ENCODE measurements around the gene GTF3C1.
"Not testable (repeated sequence)": the region's sequence is repeated elsewhere in the genome, so short reads cannot be mapped to it uniquely, and the experiment has no call there.

GTF3C1 gene

DNA sequence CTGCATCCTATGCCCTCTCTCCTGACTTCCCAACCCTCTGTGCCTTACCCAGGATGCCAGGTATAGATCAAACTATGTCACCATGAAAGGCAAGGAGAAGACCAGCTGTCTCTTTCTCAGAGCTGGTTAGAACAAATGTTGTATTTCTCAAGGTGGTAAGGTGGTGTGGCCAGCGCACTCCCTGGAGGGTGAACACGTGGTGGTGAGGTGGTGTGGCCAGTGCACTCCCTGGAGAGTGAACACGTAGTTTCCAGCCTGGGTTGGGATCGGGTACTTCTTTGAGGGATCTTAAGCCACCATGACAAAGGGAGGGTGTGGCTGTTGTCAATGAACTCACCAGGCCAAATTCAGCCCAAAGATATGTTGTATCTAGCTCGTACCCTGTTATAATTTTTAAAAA is 27.0 kb upstream of the GTF3C1 start:
- H3K27me3 Mint-ChIP-seq (ENCODE audit: low read depth), result no peaks in the 10 kb centered on the region
- DNase-seq (ENCODE audit: low spot score), result no peak
- no peak overlapping the region for H3K4me3 Mint-ChIP-seq
- no peaks in the 10 kb centered on the region for H3K9me3 Mint-ChIP-seq
- H3K36me3 Mint-ChIP-seq (ENCODE audit: low read depth), result peaks cover 3% of the 10 kb centered on the region
- no peak overlapping the region for H3K27ac Mint-ChIP-seq
- H3K4me1 Mint-ChIP-seq (ENCODE audit: low read depth), result peaks cover 13% of the 10 kb centered on the region

DNA sequence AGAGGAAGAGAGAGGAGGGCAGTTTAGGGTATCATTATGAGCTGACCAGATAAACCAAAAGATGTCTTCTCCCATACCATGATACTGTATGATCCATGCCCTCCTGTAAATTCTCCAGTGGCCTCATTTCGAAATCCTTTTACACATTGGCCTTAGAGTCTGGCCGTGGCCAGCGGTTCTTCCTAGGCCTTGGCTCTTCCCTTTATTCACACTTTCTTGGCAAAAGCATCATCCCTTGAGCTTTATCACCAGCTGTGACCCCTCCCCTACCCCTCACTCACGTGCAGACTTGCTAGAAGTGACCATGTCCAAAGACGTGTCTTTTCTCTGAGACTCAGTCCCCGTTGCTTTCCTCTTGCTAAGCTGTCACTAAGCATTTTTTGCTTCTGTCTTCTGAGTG is 23.0 kb upstream of the GTF3C1 start:
- H3K4me1 Mint-ChIP-seq (ENCODE audit: low read depth), result no peaks in the 10 kb centered on the region
- H3K36me3 Mint-ChIP-seq (ENCODE audit: low read depth), result peaks cover 3% of the 10 kb centered on the region
- H3K9me3 Mint-ChIP-seq, result no peaks in the 10 kb centered on the region
- H3K27me3 Mint-ChIP-seq (ENCODE audit: low read depth), result no peaks in the 10 kb centered on the region
- no peak overlapping the region for H3K4me3 Mint-ChIP-seq
- no peak for DNase-seq (ENCODE audit: low spot score)
- no peak overlapping the region for H3K27ac Mint-ChIP-seq

DNA sequence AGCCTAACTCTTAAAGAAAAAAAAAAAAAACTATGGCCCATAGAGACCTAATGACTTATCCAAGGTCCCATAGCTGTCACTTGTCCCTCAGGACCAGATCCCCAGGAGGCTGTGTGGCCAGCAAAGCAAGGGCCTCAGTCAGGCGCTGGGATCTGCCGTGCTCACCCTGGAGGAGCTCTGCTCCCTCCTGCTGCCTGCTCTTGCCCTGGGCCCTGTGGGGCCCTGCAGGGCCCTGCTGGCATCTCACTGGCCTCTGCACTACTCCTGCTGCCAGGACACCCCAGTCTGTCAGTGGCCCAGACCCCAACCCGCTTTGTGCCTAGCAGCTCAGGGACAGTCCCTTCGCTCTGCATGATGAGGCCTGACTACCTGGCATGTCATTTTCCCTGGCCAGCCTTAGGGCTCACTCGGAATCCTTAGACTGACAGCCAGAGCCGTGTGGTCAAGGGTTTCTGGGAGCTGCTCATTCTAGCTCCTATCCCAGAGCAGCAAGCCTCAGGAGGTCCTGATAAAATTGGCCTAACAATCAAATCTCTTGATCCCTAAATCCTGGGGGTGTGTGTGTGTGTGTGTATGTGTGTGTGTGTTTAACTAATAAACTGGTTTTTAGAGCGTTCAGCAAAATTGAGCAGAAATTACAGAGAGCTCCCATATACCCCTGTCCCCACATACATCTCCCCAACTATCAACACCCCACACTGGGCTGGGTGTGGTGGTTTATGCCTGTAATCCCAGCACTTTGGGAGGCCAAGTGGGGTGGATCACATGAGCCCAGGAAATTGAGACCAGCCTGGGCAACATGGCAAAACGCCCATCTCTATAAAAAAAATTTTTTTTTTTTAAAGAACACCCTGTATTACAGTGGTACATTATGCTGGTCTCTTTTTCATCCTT is 22.0 kb upstream of the GTF3C1 start:
- Mint-ChIP-seq H3K27me3 (ENCODE audit: low read depth) (no peaks in the 10 kb centered on the region), H3K9me3 (no peaks in the 10 kb centered on the region), H3K4me1 (ENCODE audit: low read depth) (peaks cover 2% of the 10 kb centered on the region), H3K4me3 (no peak overlapping the region), H3K36me3 (ENCODE audit: low read depth) (peaks cover 1% of the 10 kb centered on the region), H3K27ac (no peak overlapping the region)
- no peak for DNase-seq (ENCODE audit: low spot score)

DNA sequence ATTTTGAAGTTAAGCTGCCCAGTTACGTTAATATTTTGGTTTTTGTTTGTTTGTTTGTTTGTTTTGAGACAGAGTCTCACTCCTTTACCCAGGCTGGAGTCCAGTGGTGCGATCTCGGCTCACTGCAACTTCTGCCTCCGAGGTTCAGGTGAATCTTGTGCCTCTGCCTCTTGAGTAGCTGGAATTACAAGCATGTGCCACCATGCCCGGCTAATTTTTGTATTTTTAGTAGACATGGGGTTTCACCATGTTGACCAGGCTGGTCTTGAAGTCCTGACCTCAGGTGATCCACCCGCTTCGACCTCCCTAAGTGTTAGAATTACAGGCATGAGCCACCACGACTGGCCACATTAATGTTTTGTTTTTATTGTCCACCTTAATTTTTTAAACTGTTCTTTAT is 21.3 kb upstream of the GTF3C1 start:
- H3K36me3 Mint-ChIP-seq (ENCODE audit: low read depth); H3K4me1 Mint-ChIP-seq (ENCODE audit: low read depth); H3K27ac Mint-ChIP-seq; H3K9me3 Mint-ChIP-seq; DNase-seq (ENCODE audit: low spot score); H3K27me3 Mint-ChIP-seq (ENCODE audit: low read depth); H3K4me3 Mint-ChIP-seq: not testable (repeated sequence)

DNA sequence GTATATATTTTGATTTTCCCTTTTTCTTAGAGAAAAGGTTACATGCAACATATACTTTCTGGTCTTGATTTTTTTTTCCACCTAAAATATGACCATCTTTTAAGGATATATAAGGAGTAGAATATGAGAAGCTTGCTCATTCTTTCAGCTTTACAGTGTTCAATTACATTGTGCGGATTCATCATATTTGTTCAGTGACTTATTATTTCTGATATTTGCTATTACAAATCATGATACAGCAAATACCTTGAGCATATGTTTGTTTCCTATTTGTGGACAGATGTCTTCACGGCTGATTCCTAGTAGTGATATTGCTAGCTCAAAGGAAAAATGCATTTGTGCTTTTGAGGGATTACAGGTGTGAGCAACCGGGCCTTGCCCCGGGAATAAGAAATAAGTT is 18.4 kb upstream of the GTF3C1 start:
- H3K27ac Mint-ChIP-seq, result no peak overlapping the region
- H3K36me3 Mint-ChIP-seq (ENCODE audit: low read depth), result no peaks in the 10 kb centered on the region
- DNase-seq (ENCODE audit: low spot score), result no peak
- H3K4me3 Mint-ChIP-seq, result no peak overlapping the region
- H3K27me3 Mint-ChIP-seq (ENCODE audit: low read depth), result no peaks in the 10 kb centered on the region
- H3K9me3 Mint-ChIP-seq, result no peaks in the 10 kb centered on the region
- peaks cover 2% of the 10 kb centered on the region for H3K4me1 Mint-ChIP-seq (ENCODE audit: low read depth)

DNA sequence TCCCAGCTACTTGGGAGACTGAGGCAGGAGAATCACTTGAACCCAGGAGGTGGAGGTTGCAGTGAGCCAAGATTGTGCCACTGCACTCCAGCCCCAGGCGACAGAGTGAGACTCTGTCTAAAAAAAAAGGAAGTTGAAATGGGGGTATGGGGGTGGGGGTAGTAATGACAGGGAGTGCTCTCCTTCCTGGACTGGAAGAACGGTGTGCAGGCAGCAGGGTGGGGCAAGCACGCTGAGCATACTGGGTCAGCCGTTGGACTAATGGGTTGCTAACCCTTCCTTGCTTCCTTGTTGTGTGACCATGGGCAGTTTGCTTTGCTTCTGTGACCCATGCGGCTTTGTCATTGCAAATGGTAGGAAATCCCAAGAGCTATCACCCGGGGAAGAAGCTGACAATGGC is 16.7 kb upstream of the GTF3C1 start:
- DNase-seq (ENCODE audit: low spot score), result no peak
- no peaks in the 10 kb centered on the region for H3K27me3 Mint-ChIP-seq (ENCODE audit: low read depth)
- no peak overlapping the region for H3K4me3 Mint-ChIP-seq
- H3K4me1 Mint-ChIP-seq (ENCODE audit: low read depth), result peaks cover 2% of the 10 kb centered on the region
- H3K36me3 Mint-ChIP-seq (ENCODE audit: low read depth), result no peaks in the 10 kb centered on the region
- no peaks in the 10 kb centered on the region for H3K9me3 Mint-ChIP-seq
- no peak overlapping the region for H3K27ac Mint-ChIP-seq

DNA sequence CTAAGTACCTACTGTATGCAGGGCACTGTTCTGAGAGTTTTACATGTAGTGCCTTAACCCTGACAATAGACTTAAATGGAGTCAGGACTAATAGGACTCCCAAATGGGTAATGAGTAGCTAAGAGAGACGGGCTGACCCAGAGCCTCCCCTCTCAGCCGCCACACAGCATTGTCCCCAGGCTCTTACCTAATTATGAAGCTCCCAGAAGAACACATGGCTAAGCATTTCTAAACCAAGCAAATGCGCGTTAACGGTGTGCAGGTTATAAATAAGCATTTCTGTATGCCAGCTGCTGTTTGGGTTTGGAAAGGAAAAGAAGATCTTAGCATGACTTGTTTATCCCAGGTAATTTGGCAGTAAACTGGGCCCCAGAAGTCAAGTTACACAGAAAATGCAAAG is 14.5 kb upstream of the GTF3C1 start:
- Mint-ChIP-seq H3K4me3 (no peak overlapping the region), H3K9me3 (no peaks in the 10 kb centered on the region), H3K27ac (no peak overlapping the region), H3K36me3 (ENCODE audit: low read depth) (no peaks in the 10 kb centered on the region), H3K27me3 (ENCODE audit: low read depth) (no peaks in the 10 kb centered on the region), H3K4me1 (ENCODE audit: low read depth) (peaks cover 2% of the 10 kb centered on the region)
- DNase-seq (ENCODE audit: low spot score), result no peak

DNA sequence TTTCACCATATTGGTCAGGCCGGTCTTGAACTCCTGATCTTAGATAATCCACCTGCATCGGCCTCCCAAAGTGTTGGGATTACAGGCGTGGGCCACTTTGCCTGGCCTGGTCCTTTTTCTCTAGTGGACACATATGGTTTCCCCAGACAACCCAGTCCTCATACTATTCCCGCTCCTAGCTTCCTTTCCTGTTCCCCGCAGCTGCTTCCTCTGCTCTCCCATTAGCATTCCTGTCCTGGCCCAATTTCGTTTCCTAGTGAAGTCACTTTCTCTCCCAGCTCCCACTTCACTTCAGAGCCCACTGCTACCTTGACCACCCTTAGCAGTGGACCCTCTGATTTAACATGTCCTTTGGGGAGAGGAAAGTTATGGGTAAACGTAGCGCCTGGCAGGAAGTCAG is 11.5 kb upstream of the GTF3C1 start:
- Mint-ChIP-seq H3K36me3 (ENCODE audit: low read depth) (no peaks in the 10 kb centered on the region), H3K27ac (no peak overlapping the region), H3K27me3 (ENCODE audit: low read depth) (no peaks in the 10 kb centered on the region), H3K4me3 (no peak overlapping the region), H3K4me1 (ENCODE audit: low read depth) (no peaks in the 10 kb centered on the region), H3K9me3 (no peaks in the 10 kb centered on the region)
- no peak for DNase-seq (ENCODE audit: low spot score)

DNA sequence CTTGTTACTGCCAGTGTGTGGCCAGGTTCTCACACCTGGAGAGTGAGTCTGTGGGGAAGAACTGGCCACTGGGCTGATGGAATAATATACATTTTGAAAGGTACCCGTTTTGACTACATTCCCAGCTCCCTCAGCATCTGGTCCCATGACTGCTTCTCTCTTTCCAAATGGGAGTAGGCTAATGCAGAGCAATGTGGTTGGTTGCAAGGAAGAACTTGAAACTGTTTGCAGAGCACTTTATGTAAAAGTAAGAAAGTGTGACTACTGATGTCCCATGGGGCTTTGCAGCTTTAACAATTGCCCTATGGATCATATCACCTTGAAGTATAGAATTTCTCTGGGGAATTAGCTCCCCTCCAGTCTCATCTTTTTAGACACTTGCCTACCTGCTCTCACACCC is 9.2 kb upstream of the GTF3C1 start:
- H3K9me3 Mint-ChIP-seq, result no peaks in the 10 kb centered on the region
- H3K27ac Mint-ChIP-seq, result no peak overlapping the region
- H3K4me3 Mint-ChIP-seq, result no peak overlapping the region
- H3K27me3 Mint-ChIP-seq (ENCODE audit: low read depth), result no peaks in the 10 kb centered on the region
- H3K36me3 Mint-ChIP-seq (ENCODE audit: low read depth), result no peaks in the 10 kb centered on the region
- no peaks in the 10 kb centered on the region for H3K4me1 Mint-ChIP-seq (ENCODE audit: low read depth)
- DNase-seq (ENCODE audit: low spot score), result no peak

DNA sequence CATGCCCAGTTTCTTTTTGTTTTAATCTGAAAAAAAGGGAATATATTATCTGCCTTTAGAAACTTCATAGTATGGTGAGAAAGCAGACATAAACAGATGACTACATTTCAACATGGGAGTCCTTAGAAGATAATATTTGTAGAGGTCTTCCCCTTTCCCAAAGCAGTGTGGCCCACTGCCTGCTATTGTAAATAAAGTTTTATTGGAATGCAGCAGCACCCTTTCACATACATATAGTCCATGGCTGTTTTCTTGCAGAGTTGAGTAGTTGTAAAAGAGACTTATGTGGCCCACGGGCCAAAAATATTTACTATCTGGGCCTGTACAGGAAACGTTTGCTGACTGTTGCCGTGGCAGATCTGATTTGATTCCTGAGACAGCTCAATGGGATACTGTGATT is 8.7 kb upstream of the GTF3C1 start:
- Mint-ChIP-seq H3K36me3 (ENCODE audit: low read depth) (no peaks in the 10 kb centered on the region), H3K4me3 (no peak overlapping the region), H3K27me3 (ENCODE audit: low read depth) (no peaks in the 10 kb centered on the region), H3K9me3 (no peaks in the 10 kb centered on the region), H3K27ac (no peak overlapping the region), H3K4me1 (ENCODE audit: low read depth) (no peaks in the 10 kb centered on the region)
- DNase-seq (ENCODE audit: low spot score), result no peak

DNA sequence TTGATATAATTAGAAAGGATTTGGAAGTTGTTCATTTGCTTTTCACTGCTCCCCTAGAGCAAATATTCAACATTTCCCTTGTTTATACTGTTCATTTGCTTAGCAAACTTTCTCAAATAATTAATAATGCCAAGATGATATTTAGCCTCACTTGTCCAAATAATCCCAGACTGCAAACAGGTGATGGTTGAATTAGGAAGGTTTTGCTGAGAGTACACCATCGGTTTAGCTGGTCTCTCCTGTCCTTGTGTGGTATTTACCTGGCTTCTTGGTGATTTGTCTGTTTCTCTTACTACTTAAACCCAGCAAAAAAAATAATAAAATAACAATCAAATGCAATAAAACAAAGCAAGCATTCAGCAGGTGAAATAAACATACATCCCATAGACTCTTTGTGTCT is 6.8 kb upstream of the GTF3C1 start:
- Mint-ChIP-seq H3K4me3 (no peak overlapping the region), H3K4me1 (ENCODE audit: low read depth) (no peaks in the 10 kb centered on the region), H3K27ac (no peak overlapping the region)

DNA sequence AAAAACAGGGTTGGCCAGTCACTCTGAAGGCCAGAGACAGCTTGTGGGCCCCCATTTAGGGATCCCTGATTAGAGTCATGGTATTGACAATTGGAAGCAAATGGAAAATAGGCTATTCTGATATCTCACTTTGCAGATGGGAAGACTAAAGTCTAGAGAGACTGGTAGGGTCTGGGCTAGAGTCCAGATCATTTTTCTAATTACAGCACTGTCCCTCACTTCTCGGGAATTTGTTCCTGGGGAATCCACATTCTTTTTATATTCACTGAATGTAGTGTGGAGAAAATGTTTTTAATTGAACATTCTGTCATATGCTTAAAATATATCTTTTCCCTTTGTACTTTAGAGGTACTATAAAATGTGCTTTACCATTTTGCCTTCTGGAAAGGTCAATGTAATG is 1.3 kb upstream of the GTF3C1 start:
- Mint-ChIP-seq H3K4me1 (ENCODE audit: low read depth) (peaks cover 28% of the 10 kb centered on the region), H3K4me3 (peak overlapping the region; percentile 98), H3K27me3 (ENCODE audit: low read depth) (no peaks in the 10 kb centered on the region), H3K9me3 (no peaks in the 10 kb centered on the region), H3K36me3 (ENCODE audit: low read depth) (peaks cover 2% of the 10 kb centered on the region), H3K27ac (peak overlapping the region; percentile 97)
- no peak for DNase-seq (ENCODE audit: low spot score)

More for the DNA sequence above, 6.8 kb upstream of the GTF3C1 start:
- H3K9me3 Mint-ChIP-seq, result no peaks in the 10 kb centered on the region
- no peaks in the 10 kb centered on the region for H3K27me3 Mint-ChIP-seq (ENCODE audit: low read depth)
- no peak for DNase-seq (ENCODE audit: low spot score)
- H3K36me3 Mint-ChIP-seq (ENCODE audit: low read depth), result no peaks in the 10 kb centered on the region

DNA sequence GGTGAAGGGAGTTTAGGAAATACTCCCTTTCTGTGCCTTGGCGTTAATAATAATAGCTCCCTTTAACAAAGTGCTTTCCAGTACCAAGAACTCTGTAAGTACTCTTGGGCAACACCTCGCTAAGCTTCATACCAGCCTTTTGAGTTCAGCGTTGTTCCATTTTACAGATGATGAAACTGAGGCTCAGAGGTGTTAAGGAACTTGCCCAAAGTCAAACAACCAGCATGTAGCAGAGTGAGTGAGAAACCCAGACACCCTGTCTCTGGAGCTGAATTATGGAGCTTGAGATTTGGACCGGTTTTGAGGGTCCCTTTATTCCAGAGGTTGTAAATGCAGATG is 838 bp upstream of the GTF3C1 start:
- no peak for DNase-seq (ENCODE audit: low spot score)
- no peaks in the 10 kb centered on the region for H3K27me3 Mint-ChIP-seq (ENCODE audit: low read depth)
- H3K9me3 Mint-ChIP-seq, result no peaks in the 10 kb centered on the region

DNA sequence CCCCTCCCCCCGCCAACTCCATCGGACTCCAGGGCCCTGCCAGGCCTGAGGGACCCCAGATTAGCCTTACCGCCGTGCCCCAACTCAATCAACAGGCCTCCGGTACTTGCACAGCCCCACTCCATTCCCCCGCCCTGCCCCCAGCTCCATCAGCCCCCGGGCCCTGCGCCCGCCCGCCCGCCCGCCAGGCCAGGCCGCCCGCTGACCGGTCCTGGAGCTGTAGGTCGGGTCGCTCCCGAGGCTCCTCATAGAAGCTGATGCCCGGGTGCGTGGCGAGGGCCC is 308 bp downstream of the GTF3C1 start:
- DNase-seq (ENCODE audit: low spot score), result no peak
- Mint-ChIP-seq H3K27ac (peak overlapping the region; percentile 97), H3K4me1 (ENCODE audit: low read depth) (peaks cover 28% of the 10 kb centered on the region), H3K4me3 (peak overlapping the region; percentile 98), H3K27me3 (ENCODE audit: low read depth) (no peaks in the 10 kb centered on the region), H3K9me3 (no peaks in the 10 kb centered on the region), H3K36me3 (ENCODE audit: low read depth) (peaks cover 9% of the 10 kb centered on the region)

More for the DNA sequence above, 838 bp upstream of the GTF3C1 start:
- Mint-ChIP-seq H3K4me3 (peak overlapping the region; percentile 98), H3K36me3 (ENCODE audit: low read depth) (peaks cover 4% of the 10 kb centered on the region), H3K4me1 (ENCODE audit: low read depth) (peaks cover 28% of the 10 kb centered on the region), H3K27ac (peak overlapping the region; percentile 97)

DNA sequence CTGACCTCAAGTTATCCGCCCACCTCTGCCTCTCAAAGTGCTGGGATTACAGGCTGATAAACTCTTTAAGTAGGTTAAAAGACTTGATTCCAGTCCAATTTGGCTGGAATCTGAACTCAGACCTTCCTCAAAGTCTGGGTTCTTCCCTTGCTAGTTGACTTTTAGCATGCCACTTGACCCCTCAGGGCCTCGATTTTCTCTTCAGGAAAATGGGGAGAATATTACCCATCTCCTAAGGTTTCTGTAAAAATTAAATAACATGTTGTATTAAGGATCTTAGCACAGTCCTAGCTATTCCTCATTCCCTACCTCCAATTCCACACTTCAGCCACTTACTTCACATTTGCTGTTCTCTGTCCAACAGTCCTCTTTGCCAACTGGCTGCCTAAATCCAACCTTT is 1.9 kb downstream of the GTF3C1 start:
- no peak for DNase-seq (ENCODE audit: low spot score)
- Mint-ChIP-seq H3K4me1 (ENCODE audit: low read depth) (peaks cover 28% of the 10 kb centered on the region), H3K27ac (no peak overlapping the region), H3K4me3 (peak overlapping the region; percentile 10), H3K36me3 (ENCODE audit: low read depth) (peaks cover 19% of the 10 kb centered on the region), H3K9me3 (no peaks in the 10 kb centered on the region), H3K27me3 (ENCODE audit: low read depth) (no peaks in the 10 kb centered on the region)
